HG03045 (cell line): ENCODE results near the gene TMBIM6.
"Not testable (repeated sequence)": the region's sequence is repeated elsewhere in the genome, so short reads cannot be mapped to it uniquely, and the experiment has no call there.

Experiments used
- ATAC-seq: cut with Tn5 transposase; IDR thresholded peaks from one replicate; pipeline ENCODE4 v1.9.1; 2021; ENCODE audit warnings: mild to moderate bottlenecking, moderate library complexity; ENCODE audit not compliant: unreplicated experiment

The TMBIM6 gene

DNA sequence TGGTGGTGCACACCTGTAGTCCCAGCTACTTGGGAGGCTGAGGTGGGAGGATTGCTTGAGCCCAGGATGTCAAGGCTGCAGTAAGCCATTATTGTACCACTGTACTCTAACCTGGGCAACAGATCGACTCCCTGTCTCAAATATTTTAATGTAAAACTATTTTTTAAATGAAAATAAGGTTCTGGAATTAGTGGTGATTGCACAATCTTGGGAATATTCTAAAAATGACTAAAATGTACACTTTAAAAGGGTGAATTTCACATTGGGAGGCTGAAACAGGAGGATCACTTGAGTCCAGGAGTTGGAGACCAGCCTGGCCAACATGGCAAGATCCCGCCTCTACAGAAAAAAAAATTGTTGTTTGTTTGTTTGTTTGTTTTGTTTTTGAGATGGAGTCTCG lies 12.9 kb upstream of the TMBIM6 start:
- no peak for ATAC-seq

DNA sequence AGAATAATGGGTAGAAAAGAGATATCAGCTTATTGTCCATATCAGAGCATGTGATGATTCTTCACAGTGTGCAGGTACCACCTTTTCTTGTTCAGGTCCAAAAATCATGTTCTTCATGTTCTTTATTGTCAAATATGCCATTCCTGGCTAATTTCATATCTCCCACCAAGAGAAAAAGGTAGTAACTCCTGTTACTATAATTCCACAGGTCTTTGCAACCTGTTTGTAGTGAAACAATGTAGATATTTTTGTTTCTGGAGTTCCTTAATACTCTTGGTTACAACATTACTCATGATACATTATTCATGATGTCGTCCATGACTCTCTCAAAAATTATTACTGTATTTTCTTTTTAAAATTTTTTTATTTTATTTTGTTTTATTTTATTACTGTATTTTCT lies 11.3 kb upstream of the TMBIM6 start:
- no peak for ATAC-seq

DNA sequence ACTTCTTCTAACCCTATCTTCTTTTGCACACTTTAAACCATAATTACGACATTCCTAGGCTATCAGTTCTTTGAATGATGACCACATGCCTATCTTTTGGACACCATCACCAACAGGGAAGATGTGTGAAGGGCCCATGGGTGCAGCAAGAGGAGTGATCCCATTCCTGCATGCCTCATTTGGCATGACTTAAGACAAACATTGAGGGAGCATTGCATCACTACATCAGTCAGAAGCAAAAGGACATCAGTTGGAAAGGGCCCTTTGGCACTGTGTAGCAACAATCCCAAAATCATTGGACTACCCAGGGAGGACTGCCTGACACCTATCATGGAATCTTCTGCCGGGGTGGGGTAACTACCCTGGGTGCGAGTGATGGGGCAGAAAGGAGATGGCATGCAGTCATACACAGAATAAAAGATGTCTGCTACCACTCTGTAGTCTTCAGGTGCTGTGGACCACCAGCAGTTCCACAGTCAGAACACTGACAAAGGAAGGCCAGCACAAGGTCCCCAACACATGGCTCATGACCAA lies 10.7 kb upstream of the TMBIM6 start:
- ATAC-seq, result no peak

DNA sequence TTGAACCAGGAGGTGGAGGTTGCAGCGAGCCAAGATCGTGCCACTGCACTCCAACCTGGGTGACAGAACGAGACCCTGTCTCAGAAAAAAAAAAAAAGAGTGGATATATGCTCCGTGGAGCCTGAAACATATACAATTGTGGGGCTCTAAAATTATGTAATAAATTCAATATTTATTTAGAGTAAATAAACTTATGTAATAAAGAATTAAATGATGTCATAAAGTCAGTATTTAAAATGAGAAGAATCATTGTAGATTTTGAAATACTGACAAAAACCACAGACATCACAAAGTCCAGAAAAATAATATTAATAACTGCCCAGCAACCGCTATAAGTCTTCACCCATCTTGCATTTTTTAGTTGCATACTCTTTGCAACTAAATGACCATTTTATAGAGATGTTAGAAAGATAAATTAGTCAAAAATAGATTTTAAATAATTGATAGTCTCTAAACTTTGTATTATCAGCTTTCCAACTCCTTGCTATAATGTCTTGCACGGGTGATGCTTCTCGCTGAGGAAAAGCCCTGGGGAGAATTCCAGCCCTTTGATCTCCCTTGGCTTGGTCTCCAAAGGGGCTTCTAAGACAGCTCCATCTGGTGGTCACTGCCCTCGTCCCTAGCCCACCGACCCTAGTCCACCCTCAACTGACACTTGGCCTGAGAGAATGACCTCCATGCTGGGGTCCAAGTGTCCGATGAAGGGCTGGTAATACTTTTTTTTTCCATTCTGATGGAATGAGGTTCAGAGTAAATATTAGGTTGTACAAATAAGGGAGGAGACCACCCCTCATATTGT lies 7.9 kb upstream of the TMBIM6 start:
- ATAC-seq, result no peak

DNA sequence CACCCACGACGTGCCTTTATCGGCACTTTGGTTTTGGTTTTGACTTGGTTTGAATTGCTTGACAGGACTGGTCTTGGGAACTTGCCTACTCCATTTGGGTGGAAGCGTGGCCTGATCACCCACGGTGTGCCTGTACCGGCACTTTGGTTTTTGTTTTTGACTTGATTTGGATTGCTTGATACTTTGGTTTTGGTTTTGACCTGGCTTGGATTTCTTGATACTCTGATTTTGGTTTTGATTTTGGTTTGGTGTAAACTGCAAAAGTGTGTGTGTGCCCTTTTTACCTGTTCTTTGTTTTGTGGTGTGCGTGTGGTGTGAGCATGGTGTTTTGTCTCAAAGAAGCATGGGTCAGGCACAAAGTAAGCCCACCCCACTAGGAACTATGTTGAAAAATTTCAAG lies 6.5 kb upstream of the TMBIM6 start:
- not testable (repeated sequence) for ATAC-seq

DNA sequence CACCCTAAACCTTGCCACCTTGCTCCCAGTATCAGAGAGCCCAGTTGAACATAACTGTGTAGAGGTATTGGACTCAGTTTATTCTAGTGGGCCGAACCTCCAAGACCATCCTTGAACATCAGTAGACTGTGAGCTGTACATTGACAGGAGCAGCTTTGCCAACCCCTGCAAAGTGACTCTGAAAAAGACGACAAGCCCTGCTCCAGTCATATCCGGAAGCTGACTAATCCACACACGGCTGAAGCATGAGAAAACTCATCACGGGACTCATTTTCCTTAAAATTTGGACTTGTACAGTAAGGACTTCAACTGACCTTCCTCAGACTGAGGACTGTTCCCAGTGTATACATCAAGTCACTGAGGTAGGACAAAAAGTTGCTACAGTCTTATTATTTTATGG lies 2.6 kb upstream of the TMBIM6 start:
- not testable (repeated sequence) for ATAC-seq

DNA sequence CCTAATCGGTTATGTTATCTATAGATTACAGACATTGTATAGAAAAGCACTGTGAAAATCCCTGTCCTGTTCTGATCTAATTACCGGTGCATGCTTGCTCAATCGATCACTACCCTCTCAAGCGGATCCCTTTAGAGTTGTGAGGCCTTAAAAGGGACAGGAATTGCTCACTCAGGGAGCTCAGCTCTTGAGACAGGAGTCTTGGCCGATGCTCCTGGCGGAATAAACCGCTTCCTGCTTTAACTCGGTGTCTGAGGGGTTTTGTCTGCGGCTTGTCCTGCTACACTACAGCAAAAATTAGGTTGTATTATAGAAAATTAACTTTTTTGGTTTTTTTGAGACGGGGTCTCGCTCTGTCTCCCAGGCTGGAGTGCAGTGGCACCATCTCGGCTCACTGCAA lies 1.1 kb upstream of the TMBIM6 start:
- not testable (repeated sequence) for ATAC-seq

DNA sequence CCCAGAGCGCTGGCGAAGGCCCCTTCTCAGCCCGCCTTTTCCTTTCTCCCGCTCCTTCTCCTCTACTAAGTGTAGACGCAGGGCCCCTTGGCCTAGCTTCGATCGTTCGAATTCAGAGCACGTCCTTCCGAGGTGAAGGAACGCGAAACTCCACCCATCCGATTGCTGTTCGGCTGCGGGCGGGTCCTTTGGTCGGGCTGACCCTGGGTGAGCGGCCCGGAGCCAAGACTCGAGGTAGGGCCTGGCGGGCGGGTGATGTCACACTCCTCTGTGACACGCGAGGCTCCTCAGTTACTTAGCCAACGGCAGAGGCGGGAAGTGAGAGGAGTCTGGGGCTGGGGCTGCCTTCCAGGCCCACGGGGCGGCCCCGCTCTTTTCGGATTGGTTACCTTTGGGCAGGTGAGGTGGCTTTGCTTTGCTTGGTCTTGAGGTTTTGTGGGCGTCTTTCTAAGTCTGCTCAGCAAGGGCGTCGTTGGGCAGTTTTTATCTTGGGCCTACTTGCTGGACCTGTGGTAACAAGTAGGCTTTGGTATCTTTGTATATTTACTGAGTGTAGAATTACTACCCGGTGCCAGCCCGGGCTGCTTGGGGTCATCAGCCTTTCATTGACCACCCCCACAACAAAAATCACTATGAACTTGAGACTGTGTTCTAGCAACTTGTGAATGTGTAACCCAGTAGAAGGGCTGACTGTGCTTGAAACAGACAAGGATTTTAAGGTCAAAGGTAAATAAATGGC lies 694 bp downstream of the TMBIM6 start:
- ATAC-seq, result peak; percentile 60

DNA sequence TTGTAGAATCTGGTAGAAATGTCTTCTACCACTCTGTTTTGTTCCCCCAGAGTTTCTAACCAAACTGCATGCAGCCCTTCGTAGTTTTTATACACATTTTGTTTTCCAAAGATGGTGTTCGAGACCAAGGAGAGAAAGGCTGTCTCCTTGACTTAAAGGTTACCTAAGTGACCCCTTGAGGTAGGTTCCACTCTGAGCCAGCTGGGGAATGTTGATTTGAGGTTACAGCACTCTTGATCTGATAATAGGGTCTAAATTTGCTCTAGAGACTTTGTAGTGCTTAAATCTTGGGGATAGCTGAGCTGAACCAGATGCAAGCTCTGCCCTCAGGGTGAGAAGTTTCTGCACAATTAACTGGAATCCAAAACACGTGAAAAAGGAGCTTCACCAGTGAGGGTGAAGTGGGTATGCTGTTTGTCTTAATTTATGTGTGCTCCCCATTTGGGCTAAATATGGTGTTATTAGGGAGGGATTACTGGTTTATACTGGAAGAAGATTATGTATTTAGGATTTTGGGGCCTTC lies 3.1 kb downstream of the TMBIM6 start:
- ATAC-seq, result no peak

DNA sequence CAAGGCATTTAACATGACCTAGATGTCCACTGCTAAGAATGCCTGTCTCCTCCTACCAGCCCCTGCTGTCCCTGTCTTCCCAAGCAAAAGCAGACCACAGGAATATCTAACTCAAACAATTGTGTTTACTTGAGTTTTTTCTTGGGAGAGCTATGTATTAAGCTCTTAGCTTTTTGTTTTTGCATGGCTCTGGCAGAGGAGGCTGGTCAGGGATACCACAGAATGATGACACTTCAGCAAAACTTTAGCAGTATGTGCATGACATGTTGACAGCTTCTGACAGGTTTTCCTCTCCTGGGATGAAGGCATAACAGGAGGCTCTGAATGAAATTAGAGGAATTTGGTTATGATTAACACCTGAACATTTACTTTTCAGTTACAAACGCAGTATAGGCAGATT lies 6.9 kb downstream of the TMBIM6 start:
- no peak for ATAC-seq

DNA sequence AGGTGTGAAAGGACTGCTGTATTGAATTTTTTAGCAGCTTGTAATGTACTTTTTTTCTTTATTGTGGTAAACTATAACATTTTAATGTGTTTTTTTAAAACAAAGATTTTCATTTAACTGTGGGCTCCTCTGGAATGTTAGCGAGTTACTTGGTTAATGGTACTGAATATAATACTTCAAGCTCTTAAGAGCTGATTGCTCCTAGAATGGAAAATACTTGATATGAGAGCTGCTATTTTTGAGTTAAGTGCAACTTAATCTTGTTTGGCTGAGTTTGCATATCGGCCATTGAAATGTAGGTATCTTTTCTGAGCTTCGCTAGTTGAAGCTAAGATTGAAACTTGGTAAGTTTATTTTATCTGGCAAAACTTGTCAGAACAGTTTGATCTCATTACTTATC lies 7.4 kb downstream of the TMBIM6 start:
- ATAC-seq, result no peak

DNA sequence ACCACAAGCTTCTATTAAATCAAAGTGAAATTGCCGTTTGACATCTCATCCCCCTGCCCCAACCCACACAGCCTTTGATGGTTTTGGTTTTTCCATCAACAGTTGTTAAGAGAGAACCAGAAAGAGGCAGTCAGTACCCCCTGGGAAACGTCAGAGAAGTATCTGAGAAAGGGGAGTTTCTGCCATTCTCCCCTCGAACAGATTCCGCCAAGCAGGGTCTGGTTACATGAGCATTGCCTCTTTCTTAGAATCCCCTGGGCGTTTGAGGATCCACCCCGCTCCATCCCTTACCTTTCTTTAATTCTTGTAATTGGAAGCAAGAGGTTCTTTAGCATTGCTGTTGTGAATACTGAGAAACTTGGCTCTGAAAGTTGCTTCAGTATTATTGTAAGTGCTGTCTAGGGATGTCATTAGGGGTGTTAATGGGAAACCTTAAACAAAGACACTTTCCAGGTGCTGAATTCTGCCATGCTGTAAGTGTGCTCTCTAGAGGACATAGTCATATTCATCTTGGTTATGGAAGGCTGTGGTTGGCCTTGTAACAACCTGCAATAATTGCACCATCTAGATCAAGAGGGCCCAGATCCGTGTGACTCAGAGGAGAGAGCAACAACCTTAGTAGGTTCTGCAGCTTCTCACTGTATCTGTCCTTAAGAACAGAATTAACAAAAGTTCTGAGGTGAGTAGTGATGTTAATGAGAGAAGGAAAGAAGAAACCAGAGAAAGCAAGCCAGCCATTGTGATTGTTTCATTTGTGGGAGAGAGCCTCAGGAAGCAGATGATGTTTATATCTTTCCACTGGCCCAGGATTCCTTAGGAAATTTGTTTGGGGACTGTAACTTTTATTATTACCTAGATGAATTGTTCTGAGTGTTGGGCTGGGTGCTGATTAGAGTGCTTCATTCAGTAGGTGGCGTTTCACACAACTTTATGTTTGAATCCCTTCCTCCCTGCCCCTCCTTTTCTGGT lies 9.0 kb downstream of the TMBIM6 start:
- no peak for ATAC-seq

DNA sequence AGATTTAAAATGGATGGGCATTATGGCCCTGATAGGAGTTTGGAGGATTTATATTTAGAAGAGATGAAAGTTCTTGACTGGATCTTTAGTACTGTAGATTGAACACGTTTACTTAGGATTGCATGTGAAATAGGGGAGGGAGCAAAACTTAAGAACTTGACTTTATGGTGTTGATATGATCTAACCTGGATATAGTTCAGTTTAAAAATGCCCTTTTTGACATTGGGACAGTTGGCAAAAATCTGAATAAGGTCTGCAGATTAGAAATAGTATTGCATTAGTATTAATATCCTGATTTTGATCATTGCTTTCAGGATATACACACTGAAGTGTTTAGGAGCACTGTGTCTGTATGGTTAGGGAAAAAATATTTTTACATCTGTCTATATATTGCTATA lies 9.6 kb downstream of the TMBIM6 start:
- no peak for ATAC-seq

DNA sequence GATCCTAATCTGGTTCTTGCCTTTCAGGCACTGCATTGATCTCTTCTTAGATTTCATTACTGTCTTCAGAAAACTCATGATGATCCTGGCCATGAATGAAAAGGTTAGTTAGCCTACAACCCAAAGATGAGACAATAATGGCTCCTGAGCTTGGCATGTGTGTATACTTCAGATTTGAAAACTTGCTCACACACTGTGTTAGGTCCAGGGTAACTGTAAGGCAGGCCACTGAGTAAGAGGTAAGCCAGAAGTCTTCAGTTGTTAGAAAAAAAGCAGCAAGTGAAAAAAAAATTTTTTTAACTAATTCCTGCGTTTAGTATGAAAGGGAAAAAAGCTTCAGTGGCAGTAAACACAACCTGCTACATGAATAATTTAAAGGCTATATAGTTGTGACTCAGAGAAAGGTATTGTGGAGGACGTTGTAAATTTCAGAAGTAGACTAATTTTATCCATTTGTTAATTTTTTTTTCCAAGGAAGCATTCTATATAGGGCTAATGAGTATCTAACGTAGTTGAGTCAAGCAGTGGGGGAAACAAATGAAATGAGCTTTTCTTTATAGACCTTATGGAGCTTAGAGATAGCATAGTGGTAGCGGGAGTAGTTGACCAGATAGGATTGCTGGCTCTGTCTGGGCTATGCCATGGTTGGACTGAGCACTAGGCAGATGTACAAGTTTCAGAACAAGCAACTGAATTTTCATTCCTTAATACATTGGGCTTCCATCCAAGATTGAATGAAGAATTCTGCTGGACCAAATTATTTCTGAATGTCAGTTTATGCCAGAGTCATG lies 20.5 kb downstream of the TMBIM6 start:
- ATAC-seq, result no peak

DNA sequence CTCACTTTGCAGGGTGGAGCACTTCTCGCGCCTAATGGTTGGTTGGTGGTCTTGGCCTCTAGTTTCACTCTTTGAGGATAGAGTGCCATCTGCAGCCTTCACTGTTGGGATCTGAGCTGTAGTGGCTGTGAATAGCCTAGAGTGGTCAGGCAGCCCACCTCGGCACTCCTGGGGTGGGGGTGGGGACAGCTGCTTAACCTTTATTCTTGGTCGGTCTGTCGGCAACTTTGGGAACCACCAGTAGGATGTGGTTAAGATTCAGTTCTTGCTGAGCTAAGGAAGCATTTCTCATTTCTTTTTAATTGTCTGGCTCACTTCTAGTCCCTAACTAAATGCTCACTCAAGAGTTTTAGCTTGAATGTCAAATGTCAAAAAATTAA lies 21.1 kb downstream of the TMBIM6 start:
- no peak for ATAC-seq

DNA sequence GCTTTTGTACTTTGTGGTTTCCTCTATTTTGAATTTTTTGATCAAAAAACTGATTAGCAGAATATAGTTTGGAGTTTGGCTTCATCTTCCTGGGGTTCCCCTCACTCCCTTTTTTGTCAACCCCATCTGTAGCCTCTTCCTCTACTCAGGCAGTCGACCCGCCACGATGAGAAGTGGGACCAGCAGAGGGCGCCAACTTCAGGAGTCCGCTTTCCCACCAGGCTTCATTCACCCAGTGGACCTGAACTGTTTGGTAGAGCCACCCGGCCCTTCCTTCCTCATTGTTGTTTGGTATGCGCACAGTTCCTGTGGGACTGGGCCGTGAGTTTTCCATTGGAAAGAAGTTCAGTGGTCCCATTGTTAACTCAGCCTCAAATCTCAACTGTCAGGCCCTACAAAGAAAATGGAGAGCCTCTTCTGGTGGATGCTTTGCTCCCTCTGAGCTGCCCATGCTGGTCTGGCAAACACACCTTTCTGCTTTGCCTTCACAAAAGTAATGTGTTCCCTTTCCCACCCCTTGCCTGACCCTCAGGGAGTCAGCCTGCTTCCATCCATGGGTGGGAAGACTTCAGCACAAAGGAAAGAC lies 21.7 kb downstream of the TMBIM6 start:
- no peak for ATAC-seq

DNA sequence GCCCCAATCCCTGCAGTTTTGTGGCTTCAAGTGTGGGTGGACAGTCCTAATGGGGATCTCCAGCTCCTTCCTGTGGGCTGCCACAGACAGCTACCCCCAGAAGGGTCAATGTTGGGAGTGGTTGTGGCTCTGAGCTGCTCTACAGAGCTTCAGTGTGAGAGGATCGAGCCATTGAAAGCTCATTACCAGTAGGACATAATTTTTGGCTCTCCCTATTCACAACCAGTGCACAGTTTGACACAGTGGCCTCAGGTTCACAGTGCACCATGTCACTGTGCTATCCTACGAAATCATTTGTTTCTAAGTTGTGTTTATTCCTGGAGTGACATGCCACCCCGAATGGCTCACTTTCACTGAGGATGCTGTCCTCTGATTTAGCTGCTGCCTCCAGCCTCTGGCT lies 22.8 kb downstream of the TMBIM6 start:
- no peak for ATAC-seq

DNA sequence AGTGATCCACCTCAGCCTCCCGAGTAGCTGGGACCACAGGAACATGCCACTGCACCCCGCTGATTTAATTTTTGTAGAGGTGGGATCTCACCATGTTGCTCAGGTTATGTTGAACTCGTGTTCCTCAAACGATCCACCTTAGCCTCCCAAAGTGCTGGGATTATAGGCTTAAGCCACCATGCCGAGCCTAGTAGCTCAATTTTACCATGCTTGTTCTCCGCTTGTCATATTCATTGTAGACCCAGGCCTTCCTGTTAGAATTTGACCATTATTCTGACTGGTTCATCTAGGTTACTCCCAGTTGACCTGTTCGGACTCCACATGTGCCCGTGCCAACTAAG lies 24.7 kb downstream of the TMBIM6 start:
- ATAC-seq, result no peak

DNA sequence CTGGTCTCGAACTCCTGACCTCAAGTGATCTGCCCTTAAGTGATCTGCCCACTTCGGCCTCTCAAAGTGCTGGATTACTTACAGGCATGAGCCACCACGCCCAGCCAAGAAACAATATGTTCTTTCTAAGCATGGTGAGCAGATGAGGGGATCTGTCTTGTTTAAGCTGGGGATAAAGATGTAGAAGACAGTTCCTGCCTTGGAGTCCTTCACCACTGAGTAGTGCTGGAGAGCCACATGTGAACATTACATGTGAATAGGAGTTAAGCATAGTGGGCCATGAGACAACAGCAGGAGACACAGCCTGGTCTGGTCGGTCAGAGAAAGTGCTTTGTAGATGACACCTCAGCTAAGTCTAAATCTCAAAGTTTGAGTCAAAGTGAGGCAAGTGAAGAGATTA lies 26.0 kb downstream of the TMBIM6 start:
- ATAC-seq, result no peak

DNA sequence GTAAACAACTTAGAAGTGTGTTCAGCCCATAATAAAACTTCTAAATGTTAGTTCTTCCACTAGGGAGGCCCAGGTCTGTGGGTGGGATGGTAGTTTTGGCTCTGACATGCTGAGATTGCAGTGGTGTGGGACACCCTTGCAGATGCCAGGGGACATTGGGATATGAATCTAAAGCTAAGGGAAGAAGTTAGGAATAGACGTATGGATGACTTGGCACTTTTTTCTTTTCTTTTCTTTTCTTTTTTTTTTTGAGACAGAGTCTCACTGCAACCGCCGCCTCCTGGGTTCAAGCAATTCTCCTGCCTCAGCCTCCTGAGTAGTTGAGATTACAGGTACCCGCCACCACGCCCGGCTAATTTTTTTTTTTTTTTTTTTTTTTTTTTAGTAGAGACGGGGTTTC lies 31.7 kb downstream of the TMBIM6 start:
- not testable (repeated sequence) for ATAC-seq
